Neural progenitor cell (in vitro differentiated cells): ENCODE results near the gene LENG9. TPM values are rescaled to one million over a fixed set of nuclear protein-coding genes. Genes with fewer than 3 reads are reported as not detected.

ENCODE experiments used
- DNase-seq: peaks from one replicate; pipeline ENCODE4 v3.0.0-alpha.2; 2016; ENCODE audit warnings: low spot score
- H2AFZ ChIP-seq: fragments of 200-600 bp; sonication (generic); replicated peaks from 2 replicates; pipeline ENCODE4 v1.6.1; 2016; ENCODE audit warnings: antibody characterized with exemption
- H3F3A ChIP-seq: fragments of 200-600 bp; sonication (generic); 2 replicates; pipeline ENCODE4 v1.6.1; 2016; ENCODE audit warnings: antibody characterized with exemption, low read depth
- H3K27ac ChIP-seq: fragments of 200-600 bp; sonication (generic); 2 replicates; pipeline ENCODE4 v1.5.1; 2016; ENCODE audit warnings: mild to moderate bottlenecking
- H3K27me3 ChIP-seq: fragments of 200-600 bp; sonication (generic); 2 replicates; pipeline ENCODE4 v1.6.1; 2016; ENCODE audit warnings: mild to moderate bottlenecking, moderate library complexity
- H3K36me3 ChIP-seq: fragments of 200-600 bp; sonication (generic); 2 replicates; pipeline ENCODE4 v1.5.1; 2016
- H3K4me1 ChIP-seq: fragments of 200-600 bp; sonication (generic); 2 replicates; pipeline ENCODE4 v1.6.1; 2016; ENCODE audit warnings: mixed run types
- H3K4me2 ChIP-seq: fragments of 200-600 bp; sonication (generic); 2 replicates; pipeline ENCODE4 v1.6.1; 2016
- H3K4me3 ChIP-seq: fragments of 200-600 bp; sonication (generic); 2 replicates; pipeline ENCODE4 v1.5.1; 2016
- H3K79me2 ChIP-seq: fragments of 200-600 bp; sonication (generic); 2 replicates; pipeline ENCODE4 v1.6.1; 2016; ENCODE audit warnings: low read depth
- H3K9ac ChIP-seq: fragments of 200-600 bp; sonication (generic); 2 replicates; pipeline ENCODE4 v1.6.1; 2016
- H3K9me3 ChIP-seq: fragments of 200-600 bp; sonication (generic); 2 replicates; pipeline ENCODE4 v1.5.1; 2016; ENCODE audit warnings: low read depth
- H4K20me1 ChIP-seq: fragments of 200-600 bp; sonication (generic); 2 replicates; pipeline ENCODE4 v1.6.1; 2016; ENCODE audit warnings: low read depth
- H3K27ac Mint-ChIP-seq: 3 replicates; pipeline ENCODE4 v1.8.0; 2021; ENCODE audit warnings: mixed read lengths
- H3K27me3 Mint-ChIP-seq: 2 replicates; pipeline ENCODE4 v1.8.0; 2022; ENCODE audit warnings: low read depth, mild to moderate bottlenecking, inconsistent platforms, moderate library complexity, mixed read lengths; ENCODE audit not compliant: insufficient read depth
- H3K36me3 Mint-ChIP-seq: 3 replicates; pipeline ENCODE4 v1.8.0; 2021; ENCODE audit warnings: mixed read lengths
- H3K4me1 Mint-ChIP-seq: 3 replicates; pipeline ENCODE4 v1.8.0; 2021; ENCODE audit warnings: mixed read lengths
- H3K4me3 Mint-ChIP-seq: 3 replicates; pipeline ENCODE4 v1.8.0; 2021; ENCODE audit warnings: mild to moderate bottlenecking, moderate library complexity, mixed read lengths
- H3K9me3 Mint-ChIP-seq: 3 replicates; pipeline ENCODE4 v1.8.0; 2020; ENCODE audit warnings: mixed read lengths
- EZH2 ChIP-seq: fragments of 200-600 bp; sonication (generic); IDR thresholded peaks from 2 replicates; pipeline ENCODE4 v1.6.1; 2017; ENCODE audit warnings: antibody characterized with exemption, mild to moderate bottlenecking, moderate library complexity
- EZH2phosphoT487 ChIP-seq: fragments of 200-600 bp; sonication (generic); IDR thresholded peaks from 2 replicates; pipeline ENCODE4 v1.6.1; 2017; ENCODE audit warnings: antibody characterized with exemption
- total RNA-seq: library from RNA; depleted of rRNA; stranded (reverse); fragments of >200 nt; gene quantifications from 2 replicates; pipeline ENCODE4 v1.2.3, GENCODE V29; 2015; ENCODE audit warnings: low replicate concordance
- TF ChIP-seq, protein P1 (sequence below): fragments of 200-600 bp; sonication (generic); IDR thresholded peaks from 2 replicates; pipeline ENCODE4 v1.5.1; 2017; ENCODE audit warnings: antibody characterized with exemption, mild to moderate bottlenecking

LENG9 gene
- total RNA-seq, 1 donor from 2014 or later = 0.79 TPM

DNA sequence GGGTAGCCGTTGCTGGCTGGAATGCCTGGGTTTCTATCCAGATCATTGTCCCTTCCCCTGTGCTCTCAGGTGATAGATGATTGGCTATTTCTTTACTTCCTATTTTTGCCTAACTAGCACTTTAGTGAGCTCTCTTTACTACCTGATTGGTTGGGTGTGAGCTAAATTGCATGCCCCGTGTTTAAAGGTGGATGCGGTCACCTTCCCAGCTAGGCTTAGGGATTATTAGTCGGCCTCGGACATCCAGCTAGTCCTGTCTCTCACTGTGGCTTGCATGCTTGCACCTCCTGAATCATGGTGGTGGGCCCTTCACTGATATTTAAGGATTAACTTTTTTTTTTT, 38.2 kb downstream of the LENG9 start:
- H3K4me2 ChIP-seq = no peak overlapping the region
- H3K27ac Mint-ChIP-seq = peak overlapping the region; percentile 53

GRCh38 chr19:54424660-54425381, 38.8 kb downstream of the LENG9 start:
- no peaks in the 10 kb centered on the region for H3K9me3 Mint-ChIP-seq
- H3K27ac ChIP-seq = no peak overlapping the region

More for the DNA sequence above, 38.2 kb downstream of the LENG9 start:
- H3F3A ChIP-seq = peaks cover 19% of the 10 kb centered on the region
- no peak overlapping the region for H3K9ac ChIP-seq
- peaks cover 26% of the 10 kb centered on the region for H3K4me1 ChIP-seq
- H2AFZ ChIP-seq = no peak overlapping the region
- Mint-ChIP-seq H3K4me3 (no peak overlapping the region), H3K4me1 (peaks cover 53% of the 10 kb centered on the region), H3K36me3 (peaks cover 38% of the 10 kb centered on the region), H3K9me3 (no peaks in the 10 kb centered on the region), H3K27me3 (peaks cover 6% of the 10 kb centered on the region)
- no peak for DNase-seq
- H3K27me3 ChIP-seq = no peaks in the 10 kb centered on the region
- H3K4me3 ChIP-seq = no peak overlapping the region
- no peak for TF ChIP-seq EZH2
- H3K79me2 ChIP-seq = no peaks in the 10 kb centered on the region
- no peak overlapping the region for H3K27ac ChIP-seq
- no peaks in the 10 kb centered on the region for H3K9me3 ChIP-seq
- peaks cover 37% of the 10 kb centered on the region for H4K20me1 ChIP-seq
- H3K36me3 ChIP-seq = no peaks in the 10 kb centered on the region

DNA sequence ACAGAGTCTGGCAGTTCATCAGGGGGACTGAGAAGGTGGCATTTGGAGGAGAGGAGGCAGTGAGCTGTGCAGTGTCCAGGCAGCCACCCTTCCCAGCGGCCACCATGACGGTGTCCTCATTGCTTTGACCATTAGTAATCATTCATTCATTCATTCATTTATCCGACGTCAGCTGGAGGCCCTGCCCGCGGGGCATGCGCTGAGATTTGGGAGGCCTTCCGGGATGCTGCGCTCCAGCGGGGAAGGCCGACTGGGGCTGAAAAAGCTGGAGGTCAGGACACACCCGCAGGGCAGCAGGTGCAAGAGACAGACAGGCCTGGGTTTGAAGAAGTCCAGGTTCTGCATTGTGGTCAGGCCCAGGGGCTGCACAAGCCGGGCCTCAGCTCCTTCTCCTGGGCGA, 39.4 kb downstream of the LENG9 start:
- peaks cover 4% of the 10 kb centered on the region for H3K27me3 Mint-ChIP-seq
- no peaks in the 10 kb centered on the region for H3K36me3 ChIP-seq
- H3K4me3 Mint-ChIP-seq = peak overlapping the region; percentile 15

More at GRCh38 chr19:54424660-54425381, 38.8 kb downstream of the LENG9 start:
- H3K79me2 ChIP-seq = peaks cover 2% of the 10 kb centered on the region
- DNase-seq = no peak
- peaks cover 55% of the 10 kb centered on the region for H3K4me1 Mint-ChIP-seq
- H4K20me1 ChIP-seq = peaks cover 32% of the 10 kb centered on the region
- H3K9me3 ChIP-seq = no peaks in the 10 kb centered on the region
- peaks cover 38% of the 10 kb centered on the region for H3K36me3 Mint-ChIP-seq
- TF ChIP-seq EZH2phosphoT487 = no peak
- no peak for TF ChIP-seq EZH2
- H3F3A ChIP-seq = peaks cover 24% of the 10 kb centered on the region
- no peaks in the 10 kb centered on the region for H3K27me3 ChIP-seq
- peaks cover 23% of the 10 kb centered on the region for H3K4me1 ChIP-seq
- no peak overlapping the region for H3K9ac ChIP-seq
- H3K4me3 ChIP-seq = no peak overlapping the region
- peak overlapping the region; percentile 53 for H3K27ac Mint-ChIP-seq
- no peak overlapping the region for H2AFZ ChIP-seq
- H3K27me3 Mint-ChIP-seq = peaks cover 6% of the 10 kb centered on the region
- peak overlapping the region; percentile 15 for H3K4me3 Mint-ChIP-seq
- no peaks in the 10 kb centered on the region for H3K36me3 ChIP-seq
- H3K4me2 ChIP-seq = no peak overlapping the region

GRCh38 chr19:54422136-54422535, 41.4 kb downstream of the LENG9 start:
- Mint-ChIP-seq H3K27me3 (peaks cover 6% of the 10 kb centered on the region), H3K4me1 (peaks cover 67% of the 10 kb centered on the region), H3K36me3 (peaks cover 34% of the 10 kb centered on the region), H3K27ac (no peak overlapping the region), H3K4me3 (no peak overlapping the region), H3K9me3 (no peaks in the 10 kb centered on the region)
- peaks cover 28% of the 10 kb centered on the region for H3K79me2 ChIP-seq
- H4K20me1 ChIP-seq = peaks cover 24% of the 10 kb centered on the region
- no peaks in the 10 kb centered on the region for H3K9me3 ChIP-seq
- H3K27ac ChIP-seq = no peak overlapping the region
- no peak overlapping the region for H2AFZ ChIP-seq
- H3K4me3 ChIP-seq = no peak overlapping the region
- no peak for DNase-seq
- H3K9ac ChIP-seq = no peak overlapping the region
- TF ChIP-seq EZH2 (no peak), EZH2phosphoT487 (no peak)
- TF ChIP-seq, protein P1, sequence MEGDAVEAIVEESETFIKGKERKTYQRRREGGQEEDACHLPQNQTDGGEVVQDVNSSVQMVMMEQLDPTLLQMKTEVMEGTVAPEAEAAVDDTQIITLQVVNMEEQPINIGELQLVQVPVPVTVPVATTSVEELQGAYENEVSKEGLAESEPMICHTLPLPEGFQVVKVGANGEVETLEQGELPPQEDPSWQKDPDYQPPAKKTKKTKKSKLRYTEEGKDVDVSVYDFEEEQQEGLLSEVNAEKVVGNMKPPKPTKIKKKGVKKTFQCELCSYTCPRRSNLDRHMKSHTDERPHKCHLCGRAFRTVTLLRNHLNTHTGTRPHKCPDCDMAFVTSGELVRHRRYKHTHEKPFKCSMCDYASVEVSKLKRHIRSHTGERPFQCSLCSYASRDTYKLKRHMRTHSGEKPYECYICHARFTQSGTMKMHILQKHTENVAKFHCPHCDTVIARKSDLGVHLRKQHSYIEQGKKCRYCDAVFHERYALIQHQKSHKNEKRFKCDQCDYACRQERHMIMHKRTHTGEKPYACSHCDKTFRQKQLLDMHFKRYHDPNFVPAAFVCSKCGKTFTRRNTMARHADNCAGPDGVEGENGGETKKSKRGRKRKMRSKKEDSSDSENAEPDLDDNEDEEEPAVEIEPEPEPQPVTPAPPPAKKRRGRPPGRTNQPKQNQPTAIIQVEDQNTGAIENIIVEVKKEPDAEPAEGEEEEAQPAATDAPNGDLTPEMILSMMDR = no peak
- H3K27me3 ChIP-seq = no peaks in the 10 kb centered on the region
- H3K4me1 ChIP-seq = peaks cover 40% of the 10 kb centered on the region
- no peaks in the 10 kb centered on the region for H3K36me3 ChIP-seq
- peak overlapping the region; percentile 99 for H3K4me2 ChIP-seq
- peaks cover 45% of the 10 kb centered on the region for H3F3A ChIP-seq

More for the DNA sequence above, 39.4 kb downstream of the LENG9 start:
- H3K27ac Mint-ChIP-seq = peak overlapping the region; percentile 63
- H3K4me1 ChIP-seq = peaks cover 23% of the 10 kb centered on the region
- H3K4me2 ChIP-seq = no peak overlapping the region
- no peaks in the 10 kb centered on the region for H3K27me3 ChIP-seq
- no peak overlapping the region for H3K9ac ChIP-seq
- H3K4me3 ChIP-seq = no peak overlapping the region
- no peaks in the 10 kb centered on the region for H3K9me3 ChIP-seq
- H3K36me3 Mint-ChIP-seq = peaks cover 35% of the 10 kb centered on the region
- DNase-seq = no peak
- no peak overlapping the region for H2AFZ ChIP-seq
- H4K20me1 ChIP-seq = peaks cover 27% of the 10 kb centered on the region
- H3K27ac ChIP-seq = no peak overlapping the region
- peaks cover 30% of the 10 kb centered on the region for H3F3A ChIP-seq
- no peak for TF ChIP-seq EZH2phosphoT487
- TF ChIP-seq EZH2 = no peak
- TF ChIP-seq, protein P1 = no peak
- peaks cover 58% of the 10 kb centered on the region for H3K4me1 Mint-ChIP-seq
- peaks cover 8% of the 10 kb centered on the region for H3K79me2 ChIP-seq
- H3K9me3 Mint-ChIP-seq = no peaks in the 10 kb centered on the region
